GM21526 (cell line): ENCODE results near the gene HPS1.

ENCODE experiments used
- ATAC-seq: cut with Tn5 transposase; IDR thresholded peaks from one replicate; pipeline ENCODE4 v1.9.1; 2021; ENCODE audit warnings: moderate library complexity; ENCODE audit not compliant: unreplicated experiment, low FRiP score

Gene HPS1

DNA sequence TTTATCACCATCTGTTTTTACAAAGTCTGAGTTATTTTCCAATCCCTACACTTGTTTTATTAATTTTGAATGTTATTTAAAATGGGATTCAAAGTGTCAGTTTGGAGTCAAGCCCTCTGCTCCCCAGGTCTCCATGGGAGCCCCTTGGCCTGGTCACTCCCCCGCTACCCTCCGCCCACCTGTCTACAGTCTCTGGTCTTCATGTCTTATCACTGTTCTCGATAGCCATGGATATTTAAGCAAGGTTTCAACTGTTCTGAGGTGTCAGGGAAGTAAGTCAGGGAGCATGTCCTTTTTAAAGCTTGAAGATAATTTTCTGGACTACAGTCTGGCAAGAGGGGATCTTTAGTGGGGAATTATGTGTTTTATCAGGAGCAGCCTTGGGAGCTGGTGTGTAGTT is 19.1 kb upstream of the HPS1 start:
- no peak for ATAC-seq

DNA sequence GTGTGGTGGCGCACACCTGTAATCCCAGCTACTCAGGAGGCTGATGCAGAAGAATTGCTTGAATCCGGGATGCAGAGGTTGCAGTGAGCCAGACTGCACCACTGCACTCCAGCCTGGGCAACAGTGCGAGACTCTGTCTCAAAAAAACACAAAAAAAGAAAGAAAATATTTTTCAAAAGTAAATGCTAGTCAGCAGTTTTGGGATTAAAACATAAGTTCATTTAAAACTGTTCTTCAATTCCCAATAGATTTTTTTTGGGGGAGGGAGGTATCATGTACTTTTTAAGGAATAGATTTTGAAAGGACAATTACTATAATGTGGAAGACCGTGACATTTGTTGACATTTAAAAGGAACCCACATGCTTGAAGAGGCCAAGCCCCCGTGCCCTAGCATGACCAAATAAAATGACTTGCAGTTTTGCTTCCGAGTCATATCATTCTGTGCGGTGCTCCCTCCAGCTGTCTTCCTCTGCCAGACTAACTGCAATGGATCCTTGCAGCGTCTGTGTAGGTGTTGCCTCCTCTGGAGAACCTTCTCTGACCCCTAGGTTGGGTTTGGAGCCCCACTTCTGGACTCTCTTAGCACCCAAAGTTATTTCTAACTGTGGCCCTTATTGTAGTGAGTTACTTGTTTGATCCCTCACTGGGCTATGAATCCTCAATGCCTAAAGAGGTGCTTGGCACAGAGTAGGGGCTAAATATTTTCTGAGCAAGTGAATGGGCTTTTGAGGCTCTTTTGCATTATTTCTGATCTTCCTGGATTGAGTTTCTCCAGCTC is 17.4 kb upstream of the HPS1 start:
- no peak for ATAC-seq

DNA sequence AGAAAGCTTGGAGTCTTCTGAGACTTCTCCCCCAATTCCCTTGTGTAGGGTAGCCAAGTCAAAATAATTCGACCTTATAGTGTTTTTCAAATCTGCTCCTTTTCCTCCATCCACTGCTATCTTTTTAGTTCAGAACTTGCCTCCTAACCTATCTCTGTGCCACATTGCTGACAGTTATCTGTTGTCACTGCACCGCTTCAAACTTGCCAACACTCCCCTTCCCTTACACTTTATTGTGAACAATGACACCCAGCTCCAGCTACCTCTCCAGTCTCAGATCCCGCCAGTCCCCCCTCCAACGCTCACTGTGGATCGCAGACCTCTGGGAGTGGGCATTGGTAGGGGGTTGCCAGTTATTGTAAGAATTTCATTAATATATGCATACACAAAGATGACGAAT is 16.3 kb upstream of the HPS1 start:
- no peak for ATAC-seq

DNA sequence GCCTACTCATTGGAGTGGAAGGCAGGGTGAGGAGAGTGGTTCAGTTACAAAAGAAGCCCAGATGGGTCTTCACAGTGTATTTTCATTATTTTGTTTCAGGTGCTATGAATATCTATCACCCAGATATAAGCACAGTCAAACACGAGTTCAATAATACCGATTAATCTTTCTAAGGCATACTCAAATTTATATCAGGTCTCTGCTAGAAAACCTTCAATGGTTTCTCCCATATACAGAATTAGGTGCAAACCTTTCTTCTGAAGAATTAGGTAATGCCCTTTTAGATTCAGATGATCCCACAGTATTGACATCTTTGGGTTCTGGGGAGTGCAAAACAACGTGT is 14.7 kb upstream of the HPS1 start:
- no peak for ATAC-seq

DNA sequence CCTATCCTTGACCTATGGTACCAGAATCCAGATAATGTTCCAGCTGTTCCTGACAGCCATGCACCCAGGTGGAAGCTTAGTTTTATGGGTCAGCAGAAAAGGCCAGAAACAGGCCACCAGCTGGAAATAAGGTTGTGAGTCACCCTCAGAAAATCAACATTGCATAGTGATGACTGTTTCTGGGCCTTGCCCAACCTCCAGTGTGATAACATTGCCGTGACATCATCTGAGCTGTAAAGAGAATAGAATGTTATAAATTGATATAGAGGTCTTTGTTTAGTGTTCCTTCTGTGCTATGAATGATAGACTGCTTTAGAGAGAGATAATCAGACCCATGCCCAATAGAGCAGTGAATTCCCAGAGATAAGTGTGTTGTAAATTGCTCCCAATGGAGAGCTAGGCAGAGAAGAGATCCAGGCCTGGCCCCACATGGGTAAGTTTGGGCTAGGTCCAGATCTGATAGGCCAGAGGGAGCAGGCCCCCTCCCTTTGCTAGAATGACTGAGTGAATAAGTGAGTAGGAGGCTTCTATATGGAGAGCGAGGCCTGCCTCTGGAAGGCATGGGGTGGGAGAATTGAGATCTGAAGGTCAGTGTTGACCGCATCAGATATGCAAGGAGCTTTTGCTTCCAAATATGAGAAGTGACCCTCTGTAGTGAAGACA is 14.2 kb upstream of the HPS1 start:
- ATAC-seq = no peak

DNA sequence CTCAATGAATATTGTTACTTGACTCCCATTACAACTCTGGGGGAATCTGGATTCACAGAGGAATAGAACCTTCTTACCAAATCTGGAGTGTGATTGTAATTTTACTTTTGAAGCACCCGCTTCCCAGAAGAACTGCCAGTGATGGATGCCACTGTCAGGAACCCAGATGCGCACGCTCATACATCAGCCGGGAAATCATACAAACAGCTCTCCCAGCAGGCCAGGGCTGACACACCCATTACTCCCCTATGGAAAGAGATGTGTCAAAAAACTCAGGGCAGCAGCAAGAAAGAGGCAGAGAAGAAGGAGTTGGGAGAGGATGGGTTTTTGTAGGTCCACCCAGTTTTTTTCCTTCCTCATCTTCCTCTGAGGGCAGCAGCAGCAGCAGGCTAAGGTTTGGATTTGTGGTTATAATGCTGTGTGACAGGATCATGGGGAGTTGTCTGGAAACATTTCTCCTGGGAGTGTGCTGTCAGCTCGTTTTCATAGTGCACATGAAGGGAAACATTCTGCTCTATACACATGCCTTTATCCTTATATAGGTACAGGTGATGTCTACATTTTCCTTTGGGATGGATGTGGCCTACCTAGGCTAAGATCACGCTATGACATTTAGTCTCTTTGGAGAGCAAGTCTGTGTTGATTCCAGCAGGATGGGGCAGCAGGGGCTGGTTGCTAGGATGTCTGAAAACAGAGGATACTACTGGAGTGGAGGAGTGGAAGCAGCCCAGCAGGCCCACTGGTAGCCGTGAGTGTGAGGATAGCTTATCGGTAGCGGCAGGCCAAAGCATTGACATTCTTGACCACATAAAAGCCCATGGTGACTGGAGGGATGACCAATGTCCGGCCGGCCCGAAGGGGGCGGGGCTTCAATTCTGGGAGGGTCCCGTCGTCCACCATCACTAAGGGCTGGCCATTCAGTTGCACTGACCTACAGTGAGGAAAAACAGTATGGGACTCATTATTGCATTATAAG is 12.4 kb upstream of the HPS1 start:
- no peak for ATAC-seq

DNA sequence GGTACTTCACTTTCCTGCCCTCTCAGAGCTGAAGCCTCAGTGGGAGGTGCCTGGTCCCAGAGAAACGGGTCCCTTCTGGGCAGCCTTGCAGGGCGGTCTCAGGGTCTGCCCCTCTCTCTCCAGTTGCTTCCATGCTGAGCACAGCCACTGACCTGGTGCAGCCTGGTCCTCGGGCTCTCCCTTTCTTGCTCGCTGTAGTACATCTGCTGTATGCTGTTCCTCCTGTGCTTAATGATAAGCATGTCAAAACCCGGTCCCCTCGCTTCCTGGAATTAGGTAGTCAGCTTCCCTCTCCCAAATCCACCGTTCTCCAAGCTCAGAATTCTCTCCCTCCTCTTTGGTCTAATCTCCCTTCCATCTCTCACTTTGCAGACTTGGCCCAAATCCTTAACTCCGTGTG is 11.0 kb upstream of the HPS1 start:
- ATAC-seq = no peak

DNA sequence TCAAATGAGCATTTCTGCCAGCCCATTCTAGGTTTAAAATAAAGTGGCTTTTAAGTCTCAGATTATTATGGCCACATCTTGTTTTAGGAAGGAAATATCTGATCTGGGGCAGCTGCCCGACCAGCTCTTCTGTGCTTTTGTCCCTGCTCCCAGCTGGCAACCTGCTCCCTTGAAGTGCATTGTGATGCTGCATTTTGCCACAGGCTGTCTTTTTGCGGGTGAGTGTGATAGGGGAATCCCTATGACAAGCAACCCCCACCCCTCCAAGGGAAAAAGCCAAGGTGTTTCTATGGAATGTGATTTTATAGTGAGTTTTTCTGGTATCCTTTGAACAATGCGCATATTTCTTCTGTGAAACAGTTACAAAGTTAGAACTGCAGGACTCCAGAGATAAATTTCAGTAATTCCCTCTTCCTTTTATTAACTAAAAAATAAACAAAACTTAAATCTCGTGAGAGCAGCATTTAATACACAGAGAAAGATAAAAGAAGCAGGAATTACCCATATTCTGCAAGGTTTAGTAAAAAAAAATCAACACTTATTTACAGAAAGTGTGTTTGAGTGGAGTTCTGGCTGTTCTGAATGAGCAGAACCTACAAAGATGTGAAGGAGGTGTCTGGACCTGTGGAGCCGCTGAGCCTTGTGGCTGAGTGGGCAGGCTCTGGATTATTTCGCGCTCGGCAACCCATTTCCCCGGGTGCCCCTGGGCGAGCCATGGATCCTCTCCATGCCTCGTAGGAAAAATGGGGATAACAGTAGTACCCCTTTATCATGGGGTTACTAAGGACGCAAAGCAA is 10.1 kb upstream of the HPS1 start:
- no peak for ATAC-seq

DNA sequence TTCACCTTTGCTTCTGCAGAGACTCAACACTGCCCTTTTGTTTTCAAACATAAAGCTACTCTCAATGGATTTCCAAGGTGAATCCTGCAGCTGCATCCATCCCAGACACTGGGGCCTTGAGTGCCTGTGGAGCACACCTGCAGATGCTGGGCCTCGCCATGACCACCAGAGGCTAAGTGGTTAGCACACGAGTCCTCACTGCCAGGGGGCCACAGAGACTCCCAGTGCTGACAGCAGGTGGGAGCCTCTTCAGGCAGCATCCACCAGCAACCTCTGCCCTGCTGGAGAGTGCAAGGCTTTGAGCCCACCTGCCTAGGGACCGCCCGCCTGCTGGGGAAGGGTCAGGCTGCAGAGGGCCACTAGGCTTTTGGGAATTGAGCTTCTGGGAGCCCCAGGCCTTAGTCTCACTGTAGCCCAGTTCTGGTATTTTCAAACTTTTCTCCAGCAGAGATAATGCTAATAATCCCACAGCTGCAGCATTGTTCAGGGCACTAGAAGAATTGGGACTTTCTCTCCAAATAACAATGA is 9.4 kb upstream of the HPS1 start:
- no peak for ATAC-seq

DNA sequence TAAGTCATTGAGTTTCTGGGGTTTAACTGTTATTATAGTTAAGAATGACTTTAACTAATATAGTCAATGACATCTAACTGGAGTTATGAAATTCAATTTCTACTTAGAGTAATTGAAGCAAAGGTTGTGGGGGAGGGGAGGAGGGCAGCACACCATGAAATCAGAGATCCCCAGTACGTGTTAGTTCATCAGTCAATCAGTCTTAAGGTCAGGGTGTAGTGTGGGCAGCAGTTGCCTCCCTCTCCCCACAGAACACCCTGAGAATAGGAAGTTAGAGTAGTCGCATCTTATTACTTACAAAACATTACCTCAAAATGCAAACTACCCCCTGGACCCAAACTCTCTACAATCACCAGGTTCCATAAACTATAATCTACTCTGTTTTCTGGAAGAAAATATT is 7.0 kb upstream of the HPS1 start:
- no peak for ATAC-seq

DNA sequence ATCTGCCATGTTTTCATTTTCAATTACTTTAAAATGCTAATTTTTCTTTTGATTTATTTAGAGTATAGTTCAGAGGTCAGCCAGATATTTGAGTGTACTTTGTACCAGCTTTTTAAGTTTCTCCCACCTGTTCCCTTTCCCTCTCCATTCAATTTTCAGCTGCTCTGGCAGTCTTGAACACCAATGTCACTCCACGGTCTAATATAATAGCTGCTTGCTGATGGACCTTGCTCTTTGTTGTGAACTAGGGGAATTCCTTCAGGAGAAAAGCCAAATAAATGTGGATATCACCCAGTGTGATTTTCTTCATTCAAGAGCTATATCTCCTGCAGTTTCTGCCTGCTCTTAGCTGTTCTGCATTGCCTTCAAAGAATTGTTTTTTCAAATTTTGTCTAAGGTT is 3.9 kb upstream of the HPS1 start:
- ATAC-seq = no peak

DNA sequence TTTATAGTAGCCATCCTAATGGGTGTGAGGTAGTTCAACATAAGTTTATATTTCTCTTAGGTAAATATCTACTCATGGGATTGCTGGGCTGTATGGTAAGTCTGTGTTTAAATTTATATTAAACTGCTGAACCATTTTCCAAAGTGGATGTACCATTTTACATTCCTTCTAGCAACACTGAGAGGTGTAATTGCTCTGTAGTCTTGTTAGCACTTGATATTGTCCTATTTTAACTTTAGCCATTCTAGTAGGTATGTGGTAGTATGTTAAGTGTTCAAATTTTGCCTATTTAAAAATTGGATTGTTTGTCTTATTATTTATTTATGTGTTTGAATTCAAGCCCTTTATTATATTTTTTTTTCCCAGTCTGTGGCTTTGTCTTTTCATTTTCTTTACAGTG is 2.6 kb upstream of the HPS1 start:
- ATAC-seq = no peak

DNA sequence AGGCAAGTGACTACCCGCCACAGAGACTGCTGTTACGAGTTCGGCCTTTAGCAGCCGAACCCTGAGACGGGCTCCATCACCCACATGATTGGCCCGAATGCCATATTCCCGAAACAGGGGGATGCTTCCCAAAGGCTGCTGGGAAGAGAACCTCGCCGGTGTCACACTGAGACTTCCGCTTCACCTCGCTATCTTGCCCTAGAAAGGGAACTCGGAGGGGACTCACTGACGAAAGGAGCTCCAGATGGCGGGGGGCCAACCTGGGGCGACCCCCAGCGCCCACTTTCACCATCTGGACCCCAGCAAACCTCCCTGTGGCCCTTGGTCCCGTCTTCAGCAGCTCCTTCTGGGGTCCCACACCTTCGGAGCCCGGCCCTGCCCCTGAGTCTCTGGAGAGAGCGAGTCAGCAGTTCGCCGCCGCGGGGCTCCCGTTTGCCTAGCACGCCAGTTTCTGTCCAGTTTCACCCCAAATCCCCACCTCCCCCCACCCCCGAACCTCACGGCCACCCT is 529 bp downstream of the HPS1 start:
- peak; percentile 46 for ATAC-seq

DNA sequence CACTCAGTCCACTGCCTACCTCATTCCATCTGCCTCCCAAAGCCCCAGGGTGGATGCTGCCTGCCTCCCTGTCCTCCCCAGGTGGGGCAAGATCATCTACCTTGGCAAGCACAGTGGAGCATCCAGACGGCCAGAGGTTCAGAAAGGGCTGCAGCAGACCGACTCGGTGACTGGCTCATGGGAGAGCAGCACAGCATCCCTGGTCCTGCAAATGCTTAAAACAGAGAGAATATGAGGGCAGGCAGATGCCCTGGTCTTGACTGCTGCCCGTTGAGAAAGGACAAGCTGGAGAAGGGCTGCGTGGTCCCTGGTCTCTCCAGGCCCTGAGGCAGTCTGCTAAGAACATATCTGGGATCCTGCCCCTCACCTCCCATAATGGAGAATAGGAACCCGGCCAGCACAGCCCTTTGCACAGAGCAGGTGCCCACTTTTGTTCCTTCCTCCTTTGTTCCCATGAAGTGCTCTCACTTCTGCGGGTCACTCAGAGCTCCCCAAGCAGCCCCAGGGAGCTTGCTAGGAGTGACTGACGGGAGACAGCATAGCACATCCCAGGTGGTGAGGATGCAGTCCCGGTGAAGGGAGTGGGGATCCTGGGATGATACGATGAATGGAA is 1.4 kb downstream of the HPS1 start:
- ATAC-seq = no peak

DNA sequence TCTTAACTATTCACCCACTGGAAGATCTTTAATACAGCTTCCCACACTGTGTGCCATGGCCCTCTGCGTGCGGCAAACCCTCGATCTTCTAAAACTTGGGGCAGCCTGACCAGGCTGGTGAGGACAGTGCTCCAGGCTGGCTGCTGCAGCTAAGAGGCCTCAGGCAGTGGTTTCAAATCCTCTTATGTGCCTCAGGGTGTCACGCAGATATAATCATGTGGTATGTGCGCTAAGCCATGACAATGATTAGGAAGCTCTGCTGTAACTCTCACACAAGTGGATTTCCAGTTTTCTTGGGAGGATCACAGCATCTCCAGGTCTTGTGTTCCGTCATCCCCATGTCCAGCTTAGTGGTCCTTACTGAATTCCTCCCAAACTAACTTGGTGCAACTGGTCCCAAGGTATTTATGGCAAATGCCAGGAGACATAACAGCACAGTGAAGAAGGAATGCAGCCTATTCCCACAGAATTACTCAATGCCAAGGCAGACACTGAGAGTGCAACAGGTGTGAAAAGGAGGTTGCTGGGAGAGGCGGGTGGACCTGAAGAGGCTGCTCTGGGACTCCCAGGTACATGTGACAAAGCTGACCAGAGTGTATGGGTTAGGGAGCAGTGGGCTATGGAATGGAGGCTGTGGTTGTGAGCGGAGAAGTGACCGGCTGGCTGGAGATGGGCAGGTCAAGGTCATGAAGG is 2.3 kb downstream of the HPS1 start:
- no peak for ATAC-seq

DNA sequence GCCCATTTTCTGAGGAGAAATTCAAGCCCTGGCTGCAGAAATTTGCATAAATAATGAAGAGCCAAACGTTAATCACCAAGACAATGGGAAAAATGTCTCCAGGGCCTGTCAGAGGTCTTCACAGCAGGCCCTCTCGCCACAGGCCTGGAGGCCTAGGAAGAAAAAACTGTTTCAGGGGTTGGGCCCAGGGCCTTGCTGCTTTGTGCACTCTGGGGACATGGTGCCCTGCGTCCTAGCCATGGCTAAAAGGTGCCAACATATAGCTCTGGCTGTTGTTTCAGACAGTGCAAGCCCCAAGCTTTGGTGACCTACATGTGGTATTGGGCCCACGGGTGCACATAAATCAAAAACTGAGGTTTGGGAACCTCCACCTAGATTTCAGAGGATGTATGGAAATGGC is 8.0 kb downstream of the HPS1 start:
- no peak for ATAC-seq

DNA sequence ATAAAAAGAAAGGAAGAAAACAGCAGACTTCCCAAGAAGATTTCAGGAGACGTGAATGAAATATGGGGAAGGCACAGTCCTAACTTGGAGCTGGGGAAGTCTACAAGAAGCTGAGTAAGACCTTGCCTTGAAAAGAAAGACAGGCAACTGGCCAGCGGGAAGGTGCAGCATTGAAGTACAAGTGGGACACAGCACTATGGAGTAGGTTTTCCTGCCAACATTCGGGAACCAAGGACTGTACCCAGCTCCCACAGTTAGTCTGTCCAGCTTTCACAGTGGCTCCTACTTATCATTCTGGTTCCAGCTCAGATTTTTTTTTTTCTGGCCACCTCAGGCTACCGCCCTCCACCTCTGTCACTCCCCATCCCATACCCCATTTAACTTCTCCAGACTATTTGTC is 10.0 kb downstream of the HPS1 start:
- ATAC-seq = no peak

DNA sequence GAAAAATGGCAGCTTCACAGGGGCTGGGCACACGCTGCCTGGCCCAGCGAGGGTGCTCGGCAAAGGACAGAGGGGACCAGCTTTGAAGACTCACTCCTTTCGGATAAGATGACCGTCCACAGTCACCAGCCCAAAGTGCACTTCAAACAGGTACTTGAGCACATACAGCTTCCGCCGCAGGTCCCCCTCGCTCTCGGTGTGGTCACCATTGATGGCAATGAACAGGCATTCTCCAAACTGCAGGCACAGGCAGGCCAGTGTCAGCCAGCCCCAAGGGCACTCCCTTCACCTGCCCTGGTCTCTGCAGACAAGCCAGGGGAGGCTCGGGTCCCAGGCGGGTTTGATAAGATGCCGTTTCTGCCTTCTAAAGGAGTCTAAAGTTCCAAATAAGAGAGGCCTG is 11.6 kb downstream of the HPS1 start:
- ATAC-seq = no peak
